Measurements from ENCODE around the gene SHFL.

Gene SHFL

GRCh38 chr19:10135551-10136334 lies 49.6 kb downstream of the SHFL start:
- DNase-seq: no peak

- no peak for DNase-seq
Measured at GRCh38 chr19:10136936-10137335, 50.8 kb downstream of the SHFL start.

GRCh38 chr19:10137751-10138682 lies 51.9 kb downstream of the SHFL start:
- DNase-seq: no peak

- no peak for DNase-seq
Measured at GRCh38 chr19:10138879-10139795, 53.0 kb downstream of the SHFL start.

GRCh38 chr19:10139952-10140351 lies 53.8 kb downstream of the SHFL start:
- DNase-seq: no peak

- no peak for DNase-seq
Measured at GRCh38 chr19:10141479-10141878, 55.4 kb downstream of the SHFL start.

GRCh38 chr19:10141973-10142372 lies 55.9 kb downstream of the SHFL start:
- DNase-seq: no peak

All from effector CD8-positive, alpha-beta T cell (primary cell).